ES-I3 (cell line): ENCODE measurements around the gene MTUS2.

ENCODE experiments used
- H3K36me3 ChIP-seq: 2 replicates; pipeline ENCODE4 v1.6.1; 2013; ENCODE audit warnings: mild to moderate bottlenecking, low read length, control low read depth, moderate library complexity; ENCODE audit not compliant: insufficient read depth
- H3K4me1 ChIP-seq: 2 replicates; pipeline ENCODE4 v1.6.1; 2013; ENCODE audit warnings: mild to moderate bottlenecking, control low read depth, low read length; ENCODE audit not compliant: insufficient read depth
- H3K9ac ChIP-seq: 2 replicates; pipeline ENCODE4 v1.6.1; 2013; ENCODE audit warnings: low read depth, mild to moderate bottlenecking, low read length, moderate library complexity
- H3K9me3 ChIP-seq: 2 replicates; pipeline ENCODE4 v1.6.1; 2013; ENCODE audit warnings: mild to moderate bottlenecking, low read length, moderate library complexity; ENCODE audit not compliant: control insufficient read depth, insufficient read depth

The MTUS2 gene

DNA sequence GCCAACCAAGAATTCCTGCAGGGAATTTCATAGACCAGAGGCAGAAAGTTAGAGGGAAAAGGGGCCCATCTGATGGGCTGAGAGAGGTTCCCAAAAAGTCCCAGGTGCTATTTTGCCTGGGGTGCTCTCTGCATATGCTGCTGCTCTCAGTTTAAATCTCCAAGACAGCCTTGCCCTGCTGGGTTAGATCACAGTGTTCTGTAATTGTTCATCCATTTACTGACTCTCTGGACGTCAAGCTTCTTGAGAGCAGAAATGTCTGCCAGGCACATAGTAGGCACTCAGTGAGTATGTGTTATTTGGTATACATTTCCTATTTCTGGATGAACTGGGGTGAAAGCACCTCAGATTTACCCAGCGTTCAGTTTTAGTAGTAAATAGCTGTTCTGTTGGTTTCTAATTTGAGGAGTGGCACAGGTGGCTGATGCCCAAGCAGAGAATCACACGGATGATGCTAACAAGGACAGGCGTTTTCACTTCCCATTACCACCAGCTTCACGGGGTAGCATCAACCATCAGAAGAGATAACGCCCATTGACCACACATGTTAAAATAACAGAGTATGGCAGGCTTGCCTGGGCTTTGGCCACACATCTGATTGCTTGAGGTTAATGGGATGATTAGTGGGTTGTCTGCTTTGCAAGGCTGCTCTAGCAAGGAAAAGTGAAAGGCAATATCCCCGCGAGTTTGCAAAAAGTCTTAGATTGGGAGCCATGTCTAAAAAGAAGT, 614.2 kb downstream of the MTUS2 start:
- H3K9ac ChIP-seq = no peak overlapping the region
- no peaks in the 10 kb centered on the region for H3K4me1 ChIP-seq
- no peaks in the 10 kb centered on the region for H3K36me3 ChIP-seq
- H3K9me3 ChIP-seq = no peaks in the 10 kb centered on the region

DNA sequence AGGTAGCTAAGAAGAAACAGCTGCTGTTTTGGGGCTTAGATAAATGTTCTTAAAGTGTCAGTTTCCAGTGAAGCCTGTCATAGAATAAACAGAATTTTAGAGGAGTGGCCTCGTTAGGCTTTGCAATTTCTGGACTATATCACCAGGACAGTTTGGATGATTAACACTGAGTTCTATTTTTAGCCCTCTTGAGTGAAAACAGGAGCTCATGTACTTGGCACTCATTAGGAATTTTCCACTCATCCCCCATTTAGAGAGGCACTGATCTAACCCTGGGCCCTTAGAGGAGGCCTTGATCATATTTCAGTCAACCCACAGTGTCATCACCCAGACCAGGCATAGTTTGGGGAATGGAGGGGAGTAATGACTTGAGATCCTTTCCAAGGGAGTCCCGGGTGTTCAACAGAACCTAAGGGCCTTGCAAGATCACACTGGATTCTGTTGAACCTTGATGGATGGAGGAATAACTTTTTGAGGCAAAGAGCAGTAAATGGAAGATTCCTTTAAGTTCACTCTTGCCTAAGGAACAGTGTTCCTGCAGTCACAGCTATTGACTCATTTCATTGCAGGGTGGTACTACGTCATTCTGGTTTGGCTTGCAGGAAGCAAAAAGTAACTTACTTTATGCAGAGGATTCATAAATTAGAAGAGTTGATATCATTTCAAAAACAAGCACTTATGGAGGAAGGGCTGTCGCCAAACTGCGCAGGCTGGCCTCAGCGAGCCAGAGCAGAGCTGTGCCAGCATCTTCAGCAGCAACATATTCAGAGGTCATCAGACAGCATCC, 615.2 kb downstream of the MTUS2 start:
- Histone ChIP-seq H3K36me3 (no peaks in the 10 kb centered on the region), H3K4me1 (no peaks in the 10 kb centered on the region), H3K9ac (no peak overlapping the region), H3K9me3 (no peaks in the 10 kb centered on the region)

DNA sequence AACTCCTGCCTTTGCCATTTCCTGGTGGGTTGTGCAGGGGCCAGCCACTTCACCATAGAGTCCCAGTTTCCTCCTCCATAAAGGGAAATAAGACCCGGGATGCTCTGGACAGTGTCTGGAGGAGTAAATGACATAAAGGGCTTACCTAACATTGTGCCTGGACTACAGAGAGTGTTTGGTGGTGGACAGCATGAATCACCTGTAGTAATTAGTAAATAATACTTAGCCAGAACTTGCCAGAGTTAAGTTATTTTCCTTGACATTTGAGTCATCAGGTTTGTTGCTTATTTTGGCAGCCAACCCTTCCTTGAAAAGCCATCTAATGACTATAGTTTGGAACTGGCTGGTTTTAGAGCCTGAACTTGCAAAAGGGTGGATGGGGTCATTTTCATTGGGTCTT, 616.2 kb downstream of the MTUS2 start:
- H3K9ac ChIP-seq = no peak overlapping the region
- no peaks in the 10 kb centered on the region for H3K9me3 ChIP-seq
- H3K4me1 ChIP-seq = no peaks in the 10 kb centered on the region
- no peaks in the 10 kb centered on the region for H3K36me3 ChIP-seq

DNA sequence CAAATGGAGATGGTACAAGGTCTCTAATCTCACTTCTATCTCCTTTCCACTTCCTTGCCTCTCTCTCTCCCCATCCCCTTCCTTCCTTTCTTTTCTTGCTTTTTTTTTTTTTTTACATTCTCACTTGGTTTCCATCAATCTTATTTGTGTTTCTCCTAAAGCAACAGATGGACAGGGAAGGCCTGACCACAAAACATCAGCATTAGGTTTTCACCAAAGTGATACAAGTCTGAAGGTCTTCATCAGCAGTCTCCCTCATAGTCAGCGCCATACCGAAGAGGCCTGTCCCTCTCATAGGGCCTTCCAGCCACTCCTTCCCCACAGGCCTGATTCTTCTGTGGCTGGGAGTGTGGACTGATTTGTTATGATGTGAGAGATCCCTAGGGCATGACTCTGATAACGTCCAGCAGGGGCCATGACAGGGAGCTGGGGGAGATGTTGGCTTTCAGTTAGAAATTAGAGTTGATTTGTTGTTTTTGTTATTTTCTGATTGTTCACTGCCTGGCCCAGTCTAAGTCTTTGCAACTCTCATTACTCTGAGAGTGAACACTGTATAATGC, 616.7 kb downstream of the MTUS2 start:
- Histone ChIP-seq H3K36me3 (no peaks in the 10 kb centered on the region), H3K9ac (no peak overlapping the region), H3K4me1 (no peaks in the 10 kb centered on the region), H3K9me3 (no peaks in the 10 kb centered on the region)

DNA sequence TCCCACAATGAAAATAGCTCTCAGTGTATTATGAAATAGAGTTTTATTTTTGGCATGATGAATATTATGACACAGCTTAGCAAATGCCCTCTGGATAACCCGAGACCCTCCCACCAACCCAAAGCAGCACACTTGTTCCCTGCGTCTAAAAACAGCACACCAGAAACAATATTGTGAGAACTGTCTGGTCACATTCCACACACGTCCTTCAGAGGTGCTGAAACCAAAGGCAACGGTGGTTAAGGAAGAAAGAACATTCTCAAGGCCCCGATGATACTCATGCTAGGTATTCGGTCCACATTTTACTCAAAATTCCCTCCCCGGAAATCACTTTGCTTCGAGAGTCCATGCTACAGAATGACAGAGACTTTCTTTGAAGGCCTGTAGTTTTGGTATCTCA, 618.6 kb downstream of the MTUS2 start:
- Histone ChIP-seq H3K4me1 (no peaks in the 10 kb centered on the region), H3K9ac (no peak overlapping the region), H3K9me3 (no peaks in the 10 kb centered on the region), H3K36me3 (no peaks in the 10 kb centered on the region)

DNA sequence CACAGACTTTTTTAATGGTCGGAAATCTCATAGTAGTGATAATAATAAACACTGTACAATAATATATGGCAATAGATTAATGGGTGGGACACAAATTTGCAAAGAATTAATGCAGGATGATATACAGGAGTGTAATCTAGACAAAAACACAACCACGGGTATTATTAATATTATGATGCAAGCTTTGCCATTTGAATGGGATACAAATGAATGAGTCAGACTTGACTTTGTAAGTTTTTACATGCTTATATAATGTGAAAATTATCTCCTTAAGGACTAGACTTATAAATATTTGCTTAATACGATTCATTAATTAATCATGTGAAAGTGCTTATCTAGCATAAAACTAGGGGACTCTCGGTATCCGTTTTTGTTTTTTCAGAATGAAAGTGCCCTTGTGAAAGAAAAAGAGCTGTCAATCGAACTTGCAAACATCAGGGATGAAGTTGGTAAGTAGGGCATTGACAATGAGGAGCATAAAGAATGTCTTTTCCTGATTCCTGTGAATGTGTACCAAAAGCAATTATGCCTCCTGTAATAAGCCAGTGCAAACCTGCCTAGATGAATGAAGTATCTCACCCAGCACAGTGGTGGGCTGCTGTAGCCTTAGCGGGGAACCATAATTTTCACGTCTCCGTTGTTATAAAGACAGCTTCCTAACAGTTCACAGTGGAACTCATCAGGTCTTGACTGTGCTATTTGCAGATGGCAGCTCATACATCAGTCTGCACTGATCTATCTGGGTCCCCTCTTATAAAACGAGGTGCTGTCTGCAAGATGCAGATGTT, 619.7 kb downstream of the MTUS2 start:
- no peaks in the 10 kb centered on the region for H3K36me3 ChIP-seq
- H3K9me3 ChIP-seq = no peaks in the 10 kb centered on the region
- H3K9ac ChIP-seq = no peak overlapping the region
- no peaks in the 10 kb centered on the region for H3K4me1 ChIP-seq

DNA sequence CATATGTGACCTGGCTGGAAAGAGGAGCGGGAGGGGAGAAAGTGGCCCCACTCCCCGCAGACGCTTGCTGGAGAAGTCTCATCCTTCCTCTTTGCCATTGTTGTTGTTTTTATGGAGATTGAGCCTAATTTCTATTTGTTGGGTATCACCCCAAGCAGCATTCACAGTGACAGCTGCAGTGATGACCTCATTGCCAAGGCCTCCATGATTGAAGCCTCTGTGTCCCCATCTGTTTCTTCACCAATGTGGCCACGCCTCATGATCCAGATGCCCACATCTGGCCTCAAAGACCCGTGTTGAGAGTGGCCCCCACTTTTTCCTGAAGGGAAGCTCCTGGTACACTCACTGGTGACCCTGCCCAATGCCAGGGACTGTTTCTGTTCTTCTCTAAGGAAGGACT, 621.2 kb downstream of the MTUS2 start:
- H3K4me1 ChIP-seq = no peaks in the 10 kb centered on the region
- H3K9ac ChIP-seq = no peak overlapping the region
- H3K36me3 ChIP-seq = no peaks in the 10 kb centered on the region
- no peaks in the 10 kb centered on the region for H3K9me3 ChIP-seq

DNA sequence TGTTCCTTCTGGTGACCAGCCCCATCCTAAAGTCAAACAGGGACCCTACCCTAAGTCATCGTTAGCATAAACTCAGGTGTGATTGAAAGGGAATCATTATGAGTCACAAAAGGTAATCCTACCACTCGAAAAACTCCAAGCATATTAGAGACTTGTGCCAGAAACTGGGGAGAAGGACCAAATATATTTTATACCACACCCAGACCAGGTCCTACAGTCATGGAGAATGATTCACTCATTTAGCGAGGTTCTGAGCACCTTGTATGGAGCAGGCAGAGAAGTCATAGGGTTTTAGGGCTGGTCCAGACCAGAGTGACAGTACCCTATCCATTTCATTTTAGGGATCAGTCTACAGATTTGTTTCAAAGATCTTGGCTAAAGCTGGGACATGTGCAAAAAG, 625.9 kb downstream of the MTUS2 start:
- no peaks in the 10 kb centered on the region for H3K9me3 ChIP-seq
- H3K36me3 ChIP-seq = no peaks in the 10 kb centered on the region
- H3K9ac ChIP-seq = no peak overlapping the region
- no peaks in the 10 kb centered on the region for H3K4me1 ChIP-seq

DNA sequence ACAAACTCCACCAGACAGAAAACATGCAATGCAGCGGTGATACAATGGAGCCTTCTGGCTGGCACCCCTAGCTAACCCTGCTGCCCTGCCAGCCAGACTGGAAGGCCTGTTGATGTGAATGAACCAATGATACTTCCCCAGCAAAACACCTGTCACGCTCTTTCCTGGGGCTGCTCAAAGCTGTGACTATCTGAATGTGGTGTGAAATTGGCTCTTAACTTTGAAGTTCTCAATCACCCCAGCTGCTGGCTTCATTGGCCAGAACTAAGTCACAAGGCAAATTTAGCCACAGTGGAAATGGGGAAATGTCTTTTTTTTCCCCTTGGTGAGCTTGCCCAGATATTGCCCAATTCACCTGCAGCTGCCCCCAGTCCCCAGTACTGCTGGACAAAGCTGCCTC, 628.0 kb downstream of the MTUS2 start:
- no peaks in the 10 kb centered on the region for H3K9me3 ChIP-seq
- H3K4me1 ChIP-seq = no peaks in the 10 kb centered on the region
- H3K9ac ChIP-seq = no peak overlapping the region
- no peaks in the 10 kb centered on the region for H3K36me3 ChIP-seq

DNA sequence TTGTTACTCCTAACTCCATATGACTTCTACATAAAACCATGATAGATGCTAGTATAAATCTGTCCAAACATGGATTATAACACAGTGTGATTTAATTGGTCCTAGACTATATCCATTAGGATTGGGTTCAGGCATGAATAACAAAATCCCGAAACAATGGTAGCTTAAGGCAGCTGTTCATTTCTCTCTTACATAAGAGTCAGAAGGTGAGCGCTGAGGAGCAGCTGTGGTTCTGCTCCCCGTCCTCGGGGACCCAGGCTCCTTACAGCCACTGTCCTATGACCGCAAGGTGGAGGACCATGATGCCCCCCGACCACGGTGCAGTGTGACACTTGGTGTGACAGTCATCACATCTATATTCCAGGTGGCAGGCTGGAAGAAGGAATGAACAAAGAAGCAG, 629.6 kb downstream of the MTUS2 start:
- Histone ChIP-seq H3K9me3 (no peaks in the 10 kb centered on the region), H3K36me3 (no peaks in the 10 kb centered on the region), H3K9ac (no peak overlapping the region), H3K4me1 (no peaks in the 10 kb centered on the region)

DNA sequence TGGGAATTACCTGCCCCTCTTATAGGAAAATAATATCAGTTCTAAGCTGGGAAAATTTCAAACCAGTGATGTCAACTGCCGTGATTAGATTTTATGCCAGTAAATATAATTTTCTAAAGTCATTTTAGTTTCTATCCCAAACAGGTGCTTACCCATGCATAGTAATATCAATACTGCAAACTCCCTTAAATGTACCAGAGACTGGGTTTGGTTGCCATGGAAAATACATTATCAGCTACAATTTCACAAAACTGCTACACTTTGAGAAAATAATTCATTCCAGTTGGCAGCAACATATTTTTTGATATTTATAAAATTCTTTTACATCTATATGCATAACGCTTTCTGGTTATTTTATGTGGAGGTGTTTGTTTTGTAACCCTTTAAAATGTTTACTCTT, 631.8 kb downstream of the MTUS2 start:
- Histone ChIP-seq H3K36me3 (no peaks in the 10 kb centered on the region), H3K4me1 (no peaks in the 10 kb centered on the region), H3K9me3 (no peaks in the 10 kb centered on the region), H3K9ac (no peak overlapping the region)

DNA sequence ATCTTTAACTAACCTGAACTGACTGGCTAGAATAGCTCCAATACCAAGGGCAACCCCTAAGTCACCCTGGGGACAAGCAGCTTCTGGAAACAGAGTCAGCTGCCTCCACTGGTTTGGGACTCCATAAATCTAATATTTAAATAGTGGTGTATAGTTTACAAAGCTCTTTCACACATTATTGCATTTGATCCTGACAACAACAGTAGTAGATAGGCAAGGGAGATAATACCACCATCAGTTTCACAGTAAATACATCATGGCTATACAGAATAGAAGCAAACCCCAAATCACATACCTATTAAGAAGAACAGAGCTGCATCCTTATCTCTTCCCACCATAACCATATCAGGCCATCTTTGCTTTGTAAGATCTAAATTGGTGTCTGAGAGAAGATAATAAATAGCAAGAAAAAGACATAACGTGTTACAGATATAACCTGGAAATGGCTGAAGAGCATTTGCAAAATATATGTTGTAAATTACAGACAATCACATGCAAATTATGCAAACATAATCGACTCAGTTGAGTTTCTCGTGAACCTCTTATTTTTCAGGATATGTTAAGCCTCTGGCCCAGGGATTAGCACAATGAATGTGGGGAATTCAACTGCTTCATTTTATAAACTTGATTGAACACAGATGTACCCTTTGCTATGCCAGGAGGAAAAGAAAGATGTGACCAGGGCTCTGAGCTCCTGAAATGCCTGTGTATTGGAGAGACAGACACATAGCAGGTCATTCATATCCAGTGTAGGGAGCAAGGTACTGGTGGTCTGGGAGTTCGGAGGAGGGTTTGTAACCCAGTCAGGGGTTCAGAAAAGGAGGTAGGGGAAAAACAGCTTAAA, 632.9 kb downstream of the MTUS2 start:
- Histone ChIP-seq H3K9ac (no peak overlapping the region), H3K9me3 (no peaks in the 10 kb centered on the region), H3K36me3 (no peaks in the 10 kb centered on the region), H3K4me1 (no peaks in the 10 kb centered on the region)

DNA sequence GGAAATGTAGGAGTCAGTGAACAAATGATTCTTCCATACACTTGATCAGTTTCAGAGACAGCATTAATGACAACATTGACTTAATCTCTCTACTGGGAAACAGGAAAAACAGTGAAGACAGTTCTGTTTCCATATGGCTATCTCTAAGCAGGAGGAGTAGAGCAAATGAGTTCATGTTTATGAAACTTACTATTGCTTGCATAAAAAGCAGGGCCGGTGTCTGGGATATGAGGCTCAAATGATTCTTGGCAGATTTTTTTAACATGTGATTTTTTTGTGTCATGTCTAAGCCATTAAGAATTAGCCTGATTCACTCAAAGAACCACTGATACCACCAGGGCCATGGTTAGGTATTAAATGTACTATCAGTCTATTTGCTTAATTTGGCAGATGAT, 633.5 kb downstream of the MTUS2 start:
- no peaks in the 10 kb centered on the region for H3K9me3 ChIP-seq
- no peak overlapping the region for H3K9ac ChIP-seq
- H3K36me3 ChIP-seq = no peaks in the 10 kb centered on the region
- no peaks in the 10 kb centered on the region for H3K4me1 ChIP-seq
